Gastroesophageal sphincter (tissue), 3 donors: ENCODE measurements around the gene CPN2.

Source experiments
- POLR2A ChIP-seq, 2 donors: fragments of 450-650 bp; IDR thresholded peaks; one replicate each; pipeline ENCODE4 v1.6.1; 2017; ENCODE audit warnings: antibody characterized with exemption in 2 of 2, mild to moderate bottlenecking in 2 of 2, moderate library complexity in 1 of 2
- POLR2AphosphoS5 ChIP-seq: sonication (generic); formaldehyde crosslinking; IDR thresholded peaks from one replicate; pipeline ENCODE4 v1.6.1; 2017; ENCODE audit warnings: antibody characterized with exemption
- TF ChIP-seq, protein P1 (sequence below), 4 experiments: fragments of 200-600 bp in 2 of 4; fragments of 450-650 bp in 2 of 4; sonication (generic) in 1 of 4; IDR thresholded peaks; one replicate each; pipeline ENCODE4 v1.5.1; 2017 to 2019; ENCODE audit warnings: antibody characterized with exemption in 4 of 4, mild to moderate bottlenecking in 2 of 4, moderate library complexity in 2 of 4

DNA sequence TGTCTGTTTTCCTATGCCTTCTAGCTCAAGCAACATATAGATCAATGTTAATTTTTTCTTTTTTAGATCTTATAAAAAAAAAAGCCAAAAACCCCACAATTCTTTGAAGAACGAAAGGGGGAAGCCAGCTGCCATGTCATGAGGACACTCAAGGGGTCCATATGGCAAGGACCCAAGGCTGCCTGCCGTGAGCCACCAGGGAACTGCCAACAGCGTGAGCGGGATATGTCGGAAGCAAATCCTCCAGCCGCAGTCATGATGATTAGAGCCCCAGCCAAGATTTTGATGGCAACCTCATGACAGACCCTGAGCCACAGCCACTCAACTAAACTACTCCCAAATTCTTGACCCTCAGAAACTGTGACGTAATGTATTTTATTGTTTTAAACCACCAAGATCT is 41.4 kb upstream of the CPN2 start:
- TF ChIP-seq, protein P1, sequence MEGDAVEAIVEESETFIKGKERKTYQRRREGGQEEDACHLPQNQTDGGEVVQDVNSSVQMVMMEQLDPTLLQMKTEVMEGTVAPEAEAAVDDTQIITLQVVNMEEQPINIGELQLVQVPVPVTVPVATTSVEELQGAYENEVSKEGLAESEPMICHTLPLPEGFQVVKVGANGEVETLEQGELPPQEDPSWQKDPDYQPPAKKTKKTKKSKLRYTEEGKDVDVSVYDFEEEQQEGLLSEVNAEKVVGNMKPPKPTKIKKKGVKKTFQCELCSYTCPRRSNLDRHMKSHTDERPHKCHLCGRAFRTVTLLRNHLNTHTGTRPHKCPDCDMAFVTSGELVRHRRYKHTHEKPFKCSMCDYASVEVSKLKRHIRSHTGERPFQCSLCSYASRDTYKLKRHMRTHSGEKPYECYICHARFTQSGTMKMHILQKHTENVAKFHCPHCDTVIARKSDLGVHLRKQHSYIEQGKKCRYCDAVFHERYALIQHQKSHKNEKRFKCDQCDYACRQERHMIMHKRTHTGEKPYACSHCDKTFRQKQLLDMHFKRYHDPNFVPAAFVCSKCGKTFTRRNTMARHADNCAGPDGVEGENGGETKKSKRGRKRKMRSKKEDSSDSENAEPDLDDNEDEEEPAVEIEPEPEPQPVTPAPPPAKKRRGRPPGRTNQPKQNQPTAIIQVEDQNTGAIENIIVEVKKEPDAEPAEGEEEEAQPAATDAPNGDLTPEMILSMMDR (IDR thresholded peaks at IDR 0.05), result no peak
- TF ChIP-seq POLR2A (IDR thresholded peaks at IDR 0.05) (no peak), POLR2AphosphoS5 (no peak)
